Adipocyte (in vitro differentiated cells): ENCODE measurements around the gene GRK6.
A peak's percentile ranks its signal among the peaks of the same experiment; 100 is the strongest.
"Not testable (repeated sequence)": the region's sequence is repeated elsewhere in the genome, so short reads cannot be mapped to it uniquely, and the experiment has no call there.

ENCODE experiments used
- DNase-seq: peaks from one replicate; pipeline ENCODE4 v3.0.0-alpha.2; 2015; ENCODE audit warnings: low read depth
- H3K27me3 ChIP-seq: replicated peaks from 2 replicates; pipeline ENCODE4 v1.7.0; 2013; ENCODE audit warnings: mild to moderate bottlenecking, low read length, moderate library complexity; ENCODE audit not compliant: control insufficient read depth, insufficient read depth
- H3K36me3 ChIP-seq: 2 replicates; pipeline ENCODE4 v1.7.0; 2013; ENCODE audit warnings: low read length, mild to moderate bottlenecking, moderate library complexity; ENCODE audit not compliant: control insufficient read depth, insufficient read depth, severe bottlenecking
- H3K4me1 ChIP-seq: 2 replicates; pipeline ENCODE4 v1.7.0; 2013; ENCODE audit warnings: mild to moderate bottlenecking, low read length, moderate library complexity; ENCODE audit not compliant: control insufficient read depth, insufficient read depth
- H3K4me3 ChIP-seq: 2 replicates; pipeline ENCODE4 v1.7.0; 2013; ENCODE audit warnings: mild to moderate bottlenecking, low read length, moderate library complexity
- H3K9ac ChIP-seq: 2 replicates; pipeline ENCODE4 v1.7.0; 2013; ENCODE audit warnings: mild to moderate bottlenecking, low read length, moderate library complexity
- H3K9me3 ChIP-seq: 2 replicates; pipeline ENCODE4 v1.7.0; 2013; ENCODE audit warnings: mild to moderate bottlenecking, low read length, moderate library complexity; ENCODE audit not compliant: control insufficient read depth

GRK6 gene

GRCh38 chr5:177482359-177482795 is 55.9 kb downstream of the GRK6 start:
- peak; percentile 21 for DNase-seq
- H3K4me3 ChIP-seq: no peak overlapping the region
- no peaks in the 10 kb centered on the region for H3K27me3 ChIP-seq
- H3K9me3 ChIP-seq: no peaks in the 10 kb centered on the region
- peaks cover 36% of the 10 kb centered on the region for H3K4me1 ChIP-seq
- H3K9ac ChIP-seq: no peak overlapping the region
- peaks cover 19% of the 10 kb centered on the region for H3K36me3 ChIP-seq

GRCh38 chr5:177483042-177483441 is 56.6 kb downstream of the GRK6 start:
- Histone ChIP-seq H3K36me3 (peaks cover 25% of the 10 kb centered on the region), H3K4me1 (peaks cover 29% of the 10 kb centered on the region), H3K27me3 (no peaks in the 10 kb centered on the region), H3K4me3 (no peak overlapping the region), H3K9ac (no peak overlapping the region), H3K9me3 (no peaks in the 10 kb centered on the region)
- DNase-seq: no peak

GRCh38 chr5:177483994-177484901 is 57.8 kb downstream of the GRK6 start:
- H3K4me3 ChIP-seq: no peak overlapping the region
- peaks cover 37% of the 10 kb centered on the region for H3K36me3 ChIP-seq
- peaks cover 21% of the 10 kb centered on the region for H3K4me1 ChIP-seq

GRCh38 chr5:177484902-177485549 is 58.5 kb downstream of the GRK6 start:
- Histone ChIP-seq H3K36me3 (peaks cover 45% of the 10 kb centered on the region), H3K27me3 (no peaks in the 10 kb centered on the region), H3K9ac (peak overlapping the region; percentile 8), H3K4me1 (peaks cover 13% of the 10 kb centered on the region), H3K4me3 (no peak overlapping the region), H3K9me3 (no peaks in the 10 kb centered on the region)
- no peak for DNase-seq

More at GRCh38 chr5:177483994-177484901, 57.8 kb downstream of the GRK6 start:
- Histone ChIP-seq H3K27me3 (no peaks in the 10 kb centered on the region), H3K9me3 (no peaks in the 10 kb centered on the region), H3K9ac (no peak overlapping the region)
- DNase-seq: no peak

GRCh38 chr5:177485753-177486152 is 59.3 kb downstream of the GRK6 start:
- DNase-seq, H3K4me3 ChIP-seq, H3K9me3 ChIP-seq, H3K4me1 ChIP-seq, H3K27me3 ChIP-seq, H3K9ac ChIP-seq: not testable (repeated sequence)
- peaks cover 52% of the 10 kb centered on the region for H3K36me3 ChIP-seq

- peaks cover 57% of the 10 kb centered on the region for H3K36me3 ChIP-seq
- no peak for DNase-seq
Observed at GRCh38 chr5:177486256-177486655, 59.8 kb downstream of the GRK6 start.

GRCh38 chr5:177487144-177487543 is 60.7 kb downstream of the GRK6 start:
- Histone ChIP-seq H3K9me3 (no peaks in the 10 kb centered on the region), H3K4me3 (no peak overlapping the region), H3K9ac (no peak overlapping the region), H3K4me1 (peaks cover 3% of the 10 kb centered on the region), H3K36me3 (peaks cover 57% of the 10 kb centered on the region), H3K27me3 (no peaks in the 10 kb centered on the region)
- DNase-seq: no peak

More at GRCh38 chr5:177486256-177486655, 59.8 kb downstream of the GRK6 start:
- peaks cover 9% of the 10 kb centered on the region for H3K4me1 ChIP-seq
- no peak overlapping the region for H3K4me3 ChIP-seq
- H3K9ac ChIP-seq: no peak overlapping the region
- no peaks in the 10 kb centered on the region for H3K27me3 ChIP-seq
- H3K9me3 ChIP-seq: no peaks in the 10 kb centered on the region

GRCh38 chr5:177487975-177488374 is 61.5 kb downstream of the GRK6 start:
- peaks cover 63% of the 10 kb centered on the region for H3K36me3 ChIP-seq
- no peak for DNase-seq
- no peak overlapping the region for H3K9ac ChIP-seq
- H3K4me1 ChIP-seq: peaks cover 2% of the 10 kb centered on the region
- H3K4me3 ChIP-seq: no peak overlapping the region
- no peaks in the 10 kb centered on the region for H3K27me3 ChIP-seq
- no peaks in the 10 kb centered on the region for H3K9me3 ChIP-seq

- Histone ChIP-seq H3K9me3 (no peaks in the 10 kb centered on the region), H3K4me3 (no peak overlapping the region), H3K9ac (no peak overlapping the region), H3K36me3 (peaks cover 59% of the 10 kb centered on the region), H3K27me3 (no peaks in the 10 kb centered on the region), H3K4me1 (peaks cover 14% of the 10 kb centered on the region)
- DNase-seq: no peak
Observed at GRCh38 chr5:177489119-177489716, 62.7 kb downstream of the GRK6 start.

GRCh38 chr5:177490311-177490991 is 64.0 kb downstream of the GRK6 start:
- H3K9ac ChIP-seq: peak overlapping the region; percentile 38
- H3K27me3 ChIP-seq: no peaks in the 10 kb centered on the region
- H3K4me3 ChIP-seq: no peak overlapping the region
- H3K4me1 ChIP-seq: peaks cover 25% of the 10 kb centered on the region
- H3K9me3 ChIP-seq: no peaks in the 10 kb centered on the region
- peaks cover 59% of the 10 kb centered on the region for H3K36me3 ChIP-seq
- no peak for DNase-seq

GRCh38 chr5:177490992-177491391 is 64.5 kb downstream of the GRK6 start:
- no peaks in the 10 kb centered on the region for H3K27me3 ChIP-seq
- H3K36me3 ChIP-seq: peaks cover 58% of the 10 kb centered on the region
- no peak for DNase-seq
- peaks cover 31% of the 10 kb centered on the region for H3K4me1 ChIP-seq
- no peak overlapping the region for H3K4me3 ChIP-seq
- peak overlapping the region; percentile 38 for H3K9ac ChIP-seq
- H3K9me3 ChIP-seq: no peaks in the 10 kb centered on the region
